NK-92 (cell line): ENCODE measurements around the gene KRTAP4-5.
"Not testable (repeated sequence)": the region's sequence is repeated elsewhere in the genome, so short reads cannot be mapped to it uniquely, and the experiment has no call there.

Source experiments
- DNase-seq: peaks from one replicate; lab custom pipeline; 2025; ENCODE audit not compliant: unreplicated experiment; lab: John Stamatoyannopoulos, UW

Gene KRTAP4-5

DNA sequence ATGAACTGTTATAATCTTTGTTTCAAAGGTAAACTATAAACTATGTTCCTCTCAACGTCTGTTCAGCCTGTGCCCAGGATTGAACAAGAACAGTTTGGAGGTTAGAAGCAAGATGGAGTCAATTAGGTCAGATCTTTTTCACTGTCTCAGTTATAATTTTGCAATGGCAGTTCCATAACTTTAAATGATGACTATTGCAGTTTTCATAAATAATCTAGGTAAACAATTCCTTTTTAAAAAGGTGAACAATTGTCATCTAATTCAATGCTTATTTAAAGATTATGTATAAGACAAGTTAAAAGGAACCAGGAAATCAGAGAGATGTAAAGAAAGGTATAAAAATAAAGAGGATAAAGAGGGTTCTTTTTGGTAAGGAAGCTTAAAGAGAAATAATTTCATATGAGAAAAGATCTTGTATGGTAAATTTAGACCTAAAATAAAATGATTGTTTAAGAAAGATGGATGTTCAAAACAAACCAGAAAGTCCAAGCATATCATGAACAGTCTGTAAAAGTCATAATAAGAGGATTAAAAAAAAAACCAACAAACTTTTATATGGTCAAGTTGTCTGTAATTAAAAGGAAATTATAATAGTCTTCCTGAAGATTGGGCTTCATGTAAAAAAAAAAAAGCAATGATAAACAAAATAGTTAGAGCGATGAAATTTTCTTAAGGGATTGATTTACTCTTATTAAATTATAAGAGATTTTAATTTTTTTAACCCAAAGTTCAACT is 38.3 kb downstream of the KRTAP4-5 start:
- DNase-seq, result no peak

DNA sequence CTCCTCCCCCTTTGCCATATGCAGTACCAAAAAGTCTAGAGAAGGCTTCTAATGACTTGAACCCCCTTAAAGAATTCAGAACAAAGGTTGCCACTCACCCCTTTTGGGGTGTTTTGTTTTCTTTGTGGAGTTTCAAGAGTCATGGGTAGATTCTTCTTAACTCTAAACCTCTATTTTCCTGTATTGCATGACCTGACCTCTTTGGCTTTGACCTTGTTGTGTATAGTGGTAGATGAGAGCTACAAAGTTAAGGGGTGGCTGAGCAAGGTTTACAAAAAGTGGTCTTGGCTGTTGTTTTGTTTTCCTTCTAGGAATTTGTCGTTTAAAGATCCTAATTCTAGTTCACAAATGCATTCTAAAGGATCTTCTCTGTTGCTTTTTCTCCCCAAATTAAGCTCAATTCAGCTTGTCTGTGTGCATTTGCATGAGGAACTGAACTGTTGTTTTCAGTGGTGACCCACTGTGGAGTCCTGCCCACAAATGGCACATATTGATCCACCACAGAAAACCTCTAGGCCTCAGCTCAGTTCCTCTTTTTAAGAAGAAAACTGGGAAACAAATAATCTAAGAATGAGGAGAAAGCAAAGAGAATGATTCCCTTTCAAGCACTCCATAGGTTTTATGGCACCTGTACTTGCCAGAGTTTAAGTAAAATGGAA is 40.8 kb downstream of the KRTAP4-5 start:
- not testable (repeated sequence) for DNase-seq

GRCh38 chr17:41107941-41108450 is 41.6 kb downstream of the KRTAP4-5 start:
- no peak for DNase-seq

- DNase-seq, result not testable (repeated sequence)
These were observed 44.3 kb downstream of the KRTAP4-5 start, which contains the start of gene KRTAP4-9 for GRCh38 chr17:41105347-41105746. Gene KRTAP4-9, plus strand, starts transcription at chr17:41105389. Its CDS starts 0 bp downstream, at chr17:41105389.

DNA sequence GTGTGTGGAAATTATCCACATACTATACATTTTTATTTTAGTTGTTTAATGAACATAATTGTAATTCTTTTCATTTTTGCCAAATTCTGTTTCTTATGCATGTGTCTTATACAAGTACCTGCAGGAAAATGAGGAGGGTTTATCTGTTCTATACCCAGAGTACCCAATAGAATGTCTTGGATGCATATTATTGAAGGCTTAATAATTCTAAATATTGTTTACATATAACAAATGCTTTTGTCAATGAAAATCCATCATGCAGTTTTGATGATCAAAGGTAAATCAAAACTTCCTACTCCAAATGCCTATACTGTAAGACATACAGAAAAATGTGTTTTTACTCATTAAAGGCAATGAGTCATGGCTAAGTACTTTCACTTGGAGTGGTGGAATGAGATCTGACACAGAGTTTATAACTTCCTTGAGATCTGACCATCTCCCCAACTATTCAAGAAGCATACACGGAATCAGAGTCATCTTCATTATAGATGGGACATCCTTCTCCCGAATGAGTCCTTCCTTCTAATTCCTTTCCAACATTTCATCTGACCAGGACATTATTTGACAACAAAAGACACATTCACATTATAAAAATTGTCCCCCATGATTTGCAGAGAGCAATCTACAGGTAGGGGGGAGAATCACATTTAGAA is 45.1 kb downstream of the KRTAP4-5 start:
- DNase-seq, result not testable (repeated sequence)

DNA sequence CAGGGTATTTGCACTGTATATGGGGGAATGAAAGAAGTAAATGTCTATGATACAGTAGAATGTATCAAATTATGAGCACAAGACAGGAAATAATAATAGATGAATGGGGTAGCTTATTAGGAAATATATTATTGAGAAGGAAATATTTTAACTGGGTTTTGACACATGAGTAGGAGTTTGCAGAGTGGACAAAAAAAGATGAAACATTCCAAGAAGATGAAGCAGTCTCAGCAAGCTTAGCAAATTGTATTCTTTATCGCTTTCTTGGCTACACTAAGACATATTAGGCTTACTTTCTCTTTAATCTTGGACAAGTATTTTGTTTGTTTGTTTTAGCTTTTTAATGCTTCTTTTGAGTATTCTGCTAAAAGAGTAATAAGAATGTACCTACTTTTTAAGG is 45.7 kb downstream of the KRTAP4-5 start:
- no peak for DNase-seq

DNA sequence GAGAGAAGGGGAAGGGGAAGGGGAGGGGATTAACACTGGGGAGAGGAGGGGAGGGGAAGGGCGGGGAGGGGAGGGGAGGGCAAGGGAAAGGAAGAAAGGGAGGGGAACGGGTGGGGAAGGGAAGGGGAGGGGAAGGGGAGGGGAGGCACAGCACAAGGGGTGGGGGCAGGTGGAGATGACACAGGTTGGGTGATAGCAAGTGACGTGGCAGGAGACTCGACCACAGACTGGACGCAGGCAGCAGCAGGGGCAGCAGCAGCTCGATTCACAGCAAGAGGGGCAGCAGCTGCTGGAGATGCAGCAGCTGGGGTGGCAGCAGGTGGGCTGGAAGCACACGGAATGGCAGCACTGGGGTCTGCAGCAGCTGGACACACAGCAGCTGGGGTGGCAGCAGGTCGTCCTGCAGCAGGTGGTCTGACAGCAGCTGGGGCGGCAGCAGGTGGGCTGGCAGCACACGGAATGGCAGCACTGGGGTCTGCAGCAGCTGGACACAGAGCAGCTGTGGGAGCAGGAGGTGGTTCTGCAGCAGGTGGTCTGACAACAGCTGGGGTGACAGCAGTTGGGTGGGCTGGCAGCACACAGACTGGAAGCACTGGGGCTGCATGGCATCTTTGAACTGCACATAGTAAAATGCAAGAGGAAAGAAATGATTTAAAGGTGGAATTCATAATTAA is 47.9 kb downstream of the KRTAP4-5 start, which contains the start of gene KRTAP4-16:
TSS of gene KRTAP4-16 (minus strand) at position 624 of the 674 bp plus-strand sequence. CDS start at position 624, 0 bp downstream.
- no peak for DNase-seq

DNA sequence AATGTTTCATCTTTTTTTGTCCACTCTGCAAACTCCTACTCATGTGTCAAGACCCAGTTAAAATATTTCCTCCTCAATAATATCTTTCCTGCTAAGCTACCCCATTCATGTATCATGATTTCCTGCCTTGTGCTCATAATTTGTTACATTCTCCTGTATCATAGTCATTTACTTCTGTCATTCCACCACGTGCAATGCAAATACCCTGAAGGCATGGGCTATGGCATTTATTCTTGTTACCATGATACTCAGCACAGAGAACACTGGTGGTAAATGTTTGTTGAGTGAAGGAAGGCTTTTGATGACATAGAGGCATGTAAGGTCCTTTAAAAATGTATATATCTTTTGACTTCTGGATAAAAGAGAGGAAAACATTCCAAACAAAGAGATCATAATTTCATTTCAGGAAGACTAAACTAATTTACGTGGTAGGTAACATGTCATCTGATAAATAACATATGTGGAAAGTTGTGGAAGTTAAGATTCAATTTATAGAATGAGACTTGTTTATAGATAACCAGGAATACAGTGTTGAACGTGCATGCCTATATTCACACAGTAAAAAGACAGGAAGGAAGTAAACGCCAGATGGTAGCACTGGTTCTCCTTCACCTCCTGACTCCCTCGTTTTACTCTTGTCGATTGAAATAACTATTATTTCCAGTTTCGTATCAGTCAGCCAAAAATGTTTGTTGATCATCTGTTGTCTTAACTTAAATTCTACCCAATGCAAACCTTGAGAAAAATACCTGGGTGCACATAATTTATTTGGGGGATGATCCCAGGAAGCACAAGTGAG is 49.7 kb downstream of the KRTAP4-5 start:
- not testable (repeated sequence) for DNase-seq
